ENCODE data around the gene NDUFS5. TPM values are rescaled to one million over a fixed set of nuclear protein-coding genes. Genes with fewer than 3 reads are reported as not detected.
A peak's percentile ranks its signal among the peaks of the same experiment; 100 is the strongest.
"Not testable (repeated sequence)": the region's sequence is repeated elsewhere in the genome, so short reads cannot be mapped to it uniquely, and the experiment has no call there.

Gene NDUFS5
- polyA plus RNA-seq (ENCODE audit: insufficient read length in 3 of 3), result 100 to 1,000 TPM; 338 to 391 (median 365) TPM

- peak; percentile 85 to 88 (median 86) for DNase-seq (ENCODE audit: low read depth in 3 of 3, low spot score in 2 of 3)
These were observed at the start of gene NDUFS5 for GRCh38 chr1:39026051-39026865. Gene NDUFS5, plus strand, starts transcription at chr1:39026350. Its CDS starts 2,375 bp downstream, at chr1:39028725.

- not testable (repeated sequence) for DNase-seq (ENCODE audit: low read depth in 3 of 3, low spot score in 2 of 3)
These were observed 48.5 kb upstream of the NDUFS5 start for GRCh38 chr1:38977399-38978244.

GRCh38 chr1:38978245-38978542, 48.0 kb upstream of the NDUFS5 start:
- not testable (repeated sequence) for DNase-seq (ENCODE audit: low read depth in 3 of 3, low spot score in 2 of 3)

GRCh38 chr1:38979380-38979779, 46.8 kb upstream of the NDUFS5 start:
- DNase-seq (ENCODE audit: low read depth in 3 of 3, low spot score in 2 of 3), result not testable (repeated sequence)

- no peak for DNase-seq (ENCODE audit: low read depth in 3 of 3, low spot score in 2 of 3)
These were observed 36.2 kb upstream of the NDUFS5 start for GRCh38 chr1:38989979-38990378.

GRCh38 chr1:38990386-38990737, 35.8 kb upstream of the NDUFS5 start:
- DNase-seq (ENCODE audit: low read depth in 3 of 3, low spot score in 2 of 3), result no peak

GRCh38 chr1:38990738-38991637, 35.2 kb upstream of the NDUFS5 start, which contains the start of gene AKIRIN1:
Gene AKIRIN1, plus strand, starts transcription at chr1:38991276. Its CDS starts 105 bp downstream, at chr1:38991381.
- peak; percentile 77 to 89 (median 82) for DNase-seq (ENCODE audit: low read depth in 3 of 3, low spot score in 2 of 3)

GRCh38 chr1:38991638-38992411, 34.3 kb upstream of the NDUFS5 start:
- peak in 2 of 3 donors; percentile 41 to 43 for DNase-seq (ENCODE audit: low read depth in 3 of 3, low spot score in 2 of 3)

- no peak for DNase-seq (ENCODE audit: low read depth in 3 of 3, low spot score in 2 of 3)
These were observed 33.6 kb upstream of the NDUFS5 start for GRCh38 chr1:38992412-38993111.

GRCh38 chr1:38994196-38994595, 32.0 kb upstream of the NDUFS5 start:
- no peak for DNase-seq (ENCODE audit: low read depth in 3 of 3, low spot score in 2 of 3)

- no peak for DNase-seq (ENCODE audit: low read depth in 3 of 3, low spot score in 2 of 3)
These were observed 28.9 kb upstream of the NDUFS5 start for GRCh38 chr1:38997034-38997900.

- no peak for DNase-seq (ENCODE audit: low read depth in 3 of 3, low spot score in 2 of 3)
These were observed 28.3 kb upstream of the NDUFS5 start for GRCh38 chr1:38997901-38998190.

GRCh38 chr1:39001516-39002421, 24.4 kb upstream of the NDUFS5 start:
- no peak for DNase-seq (ENCODE audit: low read depth in 3 of 3, low spot score in 2 of 3)

GRCh38 chr1:39003281-39003680, 22.9 kb upstream of the NDUFS5 start:
- no peak for DNase-seq (ENCODE audit: low read depth in 3 of 3, low spot score in 2 of 3)

- DNase-seq (ENCODE audit: low read depth in 3 of 3, low spot score in 2 of 3), result no peak
These were observed 22.4 kb upstream of the NDUFS5 start for GRCh38 chr1:39003794-39004193.

GRCh38 chr1:39006287-39006686, 19.9 kb upstream of the NDUFS5 start:
- no peak for DNase-seq (ENCODE audit: low read depth in 3 of 3, low spot score in 2 of 3)
